GM23248 (cell line): ENCODE measurements around the gene CCDC170. TPM values are rescaled to one million over a fixed set of nuclear protein-coding genes. Genes with fewer than 3 reads are reported as not detected.

Experiments used
- DNase-seq: peaks from one replicate; pipeline ENCODE4 v3.0.0-alpha.2; 2015
- H2AFZ ChIP-seq: fragments of 200-600 bp; sonication (generic); 2 replicates; pipeline ENCODE4 v1.6.1; 2016; ENCODE audit warnings: antibody characterized with exemption
- H3F3A ChIP-seq: fragments of 200-600 bp; sonication (generic); 2 replicates; pipeline ENCODE4 v1.6.1; 2016; ENCODE audit warnings: mild to moderate bottlenecking, antibody characterized with exemption, mixed run types; ENCODE audit not compliant: insufficient read depth
- H3K27ac ChIP-seq: fragments of 200-600 bp; sonication (generic); 2 replicates; pipeline ENCODE4 v1.5.1; 2016; ENCODE audit warnings: mild to moderate bottlenecking
- H3K27me3 ChIP-seq: fragments of 200-600 bp; sonication (generic); replicated peaks from 2 replicates; pipeline ENCODE4 v1.6.1; 2016; ENCODE audit warnings: mild to moderate bottlenecking; ENCODE audit not compliant: insufficient read depth
- H3K36me3 ChIP-seq: fragments of 200-600 bp; sonication (generic); 2 replicates; pipeline ENCODE4 v1.6.1; 2016; ENCODE audit warnings: low read depth, mild to moderate bottlenecking
- H3K4me1 ChIP-seq: fragments of 200-600 bp; sonication (generic); 2 replicates; pipeline ENCODE4 v1.6.1; 2016; ENCODE audit warnings: mild to moderate bottlenecking; ENCODE audit not compliant: insufficient read depth
- H3K4me2 ChIP-seq: fragments of 200-600 bp; sonication (generic); one replicate; pipeline ENCODE4 v1.6.1; 2016; ENCODE audit warnings: mild to moderate bottlenecking; ENCODE audit not compliant: unreplicated experiment
- H3K4me3 ChIP-seq: fragments of 200-600 bp; sonication (generic); 2 replicates; pipeline ENCODE4 v1.5.1; 2016; ENCODE audit warnings: mild to moderate bottlenecking
- H3K79me2 ChIP-seq: fragments of 200-600 bp; sonication (generic); 2 replicates; pipeline ENCODE4 v1.6.1; 2016; ENCODE audit warnings: mild to moderate bottlenecking; ENCODE audit not compliant: insufficient read depth
- H3K9ac ChIP-seq: fragments of 200-600 bp; sonication (generic); 2 replicates; pipeline ENCODE4 v1.6.1; 2016; ENCODE audit warnings: mild to moderate bottlenecking
- H3K9me2 ChIP-seq: fragments of 200-600 bp; sonication (generic); 2 replicates; pipeline ENCODE4 v1.6.1; 2016; ENCODE audit warnings: mixed run types, mild to moderate bottlenecking, moderate library complexity; ENCODE audit not compliant: insufficient read depth
- H3K9me3 ChIP-seq: fragments of 200-600 bp; sonication (generic); one replicate; pipeline ENCODE4 v1.6.1; 2017; ENCODE audit warnings: low read depth
- H4K20me1 ChIP-seq: fragments of 200-600 bp; sonication (generic); 2 replicates; pipeline ENCODE4 v1.6.0; 2016; ENCODE audit not compliant: insufficient read depth
- EZH2 ChIP-seq: fragments of 200-600 bp; sonication (generic); IDR thresholded peaks from 2 replicates; pipeline ENCODE4 v1.6.1; 2018; ENCODE audit warnings: antibody characterized with exemption, mild to moderate bottlenecking; ENCODE audit not compliant: insufficient read depth, poor library complexity, severe bottlenecking
- EZH2phosphoT487 ChIP-seq: fragments of 200-600 bp; sonication (generic); IDR thresholded peaks from 2 replicates; pipeline ENCODE4 v1.6.1; 2018; ENCODE audit warnings: antibody characterized with exemption, moderate library complexity, mild to moderate bottlenecking, low read depth; ENCODE audit not compliant: insufficient read depth
- WGBS, 2 experiments: methylation state at CpG; one replicate each; pipeline ENCODE4 v1.1.6; 2015 to 2017; ENCODE audit warnings: low lambda C conversion rate in 2 of 2, low coverage in 1 of 2; ENCODE audit errors: missing lambda C conversion rate in 2 of 2; 5-methylcytosine and 5-hydroxymethylcytosine counted together
- in situ Hi-C: fragments of 300-500 bp; cut with MboI; formaldehyde crosslinking; loops from 2 replicates; pipeline ENCODE4 v1.15.0; 2020
- polyA plus RNA-seq: library from polyadenylated mRNA; unstranded; fragments of >200 nt; fragmentation: Nextera tagmentation; extraction: Ambion mirVana; gene quantifications from 2 replicates; pipeline ENCODE4 v1.2.1, GENCODE V29; 2016
- total RNA-seq: library from RNA; depleted of rRNA; stranded (reverse); fragments of >200 nt; shearing (Covaris generic); gene quantifications from 2 replicates; pipeline ENCODE4 v1.2.3, GENCODE V29; 2014

Gene CCDC170
- total and polyA plus RNA-seq, 2 experiments from 2014 or later, result 0.11 to 0.49 TPM

DNA sequence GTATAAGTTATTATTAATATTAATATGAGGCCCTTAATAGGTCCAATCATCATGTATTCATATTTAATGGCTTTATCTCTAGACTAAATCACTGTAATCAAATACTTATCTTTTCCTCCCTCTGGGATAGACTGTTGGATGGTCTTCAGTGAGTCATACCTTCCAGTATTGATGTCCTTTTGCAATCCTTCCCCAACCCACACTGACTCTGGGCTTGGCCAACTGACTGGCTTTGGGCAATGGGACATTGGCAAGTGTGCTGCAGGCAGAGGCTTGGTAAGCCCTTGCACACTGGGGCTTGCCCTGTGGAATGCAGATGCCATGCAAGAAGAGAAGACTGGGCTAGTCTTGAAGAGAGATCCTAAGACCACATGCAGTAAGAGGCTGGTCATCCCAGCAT is 136.6 kb downstream of the CCDC170 start:
- no peaks in the 10 kb centered on the region for H3K36me3 ChIP-seq
- TF ChIP-seq EZH2phosphoT487 (no peak), EZH2 (no peak)
- no peak for DNase-seq
- no peak overlapping the region for H3K4me3 ChIP-seq
- H2AFZ ChIP-seq, result no peak overlapping the region
- no peaks in the 10 kb centered on the region for H4K20me1 ChIP-seq
- no peaks in the 10 kb centered on the region for H3K4me1 ChIP-seq
- H3K79me2 ChIP-seq, result no peaks in the 10 kb centered on the region
- in situ Hi-C loops, result no loop called here
- no peaks in the 10 kb centered on the region for H3F3A ChIP-seq
- no peak overlapping the region for H3K4me2 ChIP-seq
- no peaks in the 10 kb centered on the region for H3K9me3 ChIP-seq
- H3K9ac ChIP-seq, result no peak overlapping the region
- H3K27ac ChIP-seq, result no peak overlapping the region
- H3K9me2 ChIP-seq, result no peaks in the 10 kb centered on the region
- H3K27me3 ChIP-seq, result no peaks in the 10 kb centered on the region

DNA sequence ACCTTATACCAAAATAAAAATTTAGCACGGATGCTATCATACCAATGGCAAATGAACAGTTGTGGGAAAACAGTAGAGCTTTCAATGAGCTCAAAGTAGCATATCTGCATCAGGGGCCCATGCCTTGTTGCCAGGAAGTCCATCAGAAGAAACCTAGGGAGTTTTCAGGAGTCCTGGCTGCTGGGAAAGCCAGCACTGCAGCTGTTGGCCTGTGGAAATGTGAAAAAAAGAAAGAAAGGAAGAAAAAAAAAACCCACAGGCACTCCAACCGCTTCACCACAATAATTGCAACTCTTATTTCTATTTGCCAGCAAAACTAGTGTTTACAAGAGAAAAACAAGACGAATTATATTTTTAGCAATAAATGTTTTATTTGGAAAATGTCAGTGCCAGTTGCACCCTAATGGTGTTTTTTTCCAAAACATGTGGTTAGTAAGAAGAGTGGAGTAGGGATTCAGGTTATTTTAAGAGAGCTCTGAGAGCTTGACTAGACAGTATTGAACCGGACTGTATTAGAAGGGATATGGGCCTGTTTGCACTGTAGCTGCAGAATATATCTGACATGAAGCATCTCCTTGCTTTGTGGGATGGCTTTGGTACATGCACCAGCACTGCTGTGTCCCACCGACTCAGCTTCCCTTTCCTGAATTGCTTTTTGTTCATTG is 137.3 kb downstream of the CCDC170 start:
- TF ChIP-seq EZH2 (no peak), EZH2phosphoT487 (no peak)
- Histone ChIP-seq H2AFZ (no peak overlapping the region), H3K9me2 (no peaks in the 10 kb centered on the region), H3K79me2 (no peaks in the 10 kb centered on the region), H3K27ac (no peak overlapping the region), H3K4me1 (no peaks in the 10 kb centered on the region), H3F3A (no peaks in the 10 kb centered on the region), H3K9me3 (no peaks in the 10 kb centered on the region), H3K4me2 (no peak overlapping the region), H3K9ac (no peak overlapping the region), H3K4me3 (no peak overlapping the region), H3K27me3 (no peaks in the 10 kb centered on the region), H4K20me1 (no peaks in the 10 kb centered on the region), H3K36me3 (no peaks in the 10 kb centered on the region)
- DNase-seq, result no peak
- 41 to 44% methylated on average over 5 of the region's 5 CpGs for WGBS, 2 experiments
- in situ Hi-C loops, result no loop called here

DNA sequence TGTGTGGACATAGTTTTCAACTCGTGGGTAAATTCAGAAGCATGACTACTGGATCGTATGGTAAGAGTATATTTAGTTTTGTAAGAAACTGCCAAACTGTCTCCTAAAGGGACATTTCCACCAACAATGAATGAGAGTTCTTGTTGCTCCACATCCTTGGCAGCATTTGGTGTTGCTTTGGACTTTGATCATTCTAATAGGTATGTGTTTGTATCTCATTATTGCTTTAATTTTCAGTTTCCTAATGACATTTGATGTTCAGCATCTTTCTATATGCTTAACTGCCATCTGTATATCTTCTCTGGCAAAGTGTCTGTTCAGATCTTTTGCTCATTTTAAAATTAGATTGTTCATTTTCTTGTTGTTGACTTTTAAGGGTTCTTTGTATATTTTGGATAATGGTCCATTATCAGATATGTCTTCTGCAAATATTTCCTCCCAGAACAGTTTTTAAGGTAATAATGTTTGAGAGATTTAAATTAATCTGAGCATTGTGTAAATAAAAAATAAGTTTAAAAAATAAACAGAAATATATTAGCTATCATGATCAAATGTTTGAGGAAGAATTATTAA is 138.7 kb downstream of the CCDC170 start:
- no peak overlapping the region for H3K27ac ChIP-seq
- H2AFZ ChIP-seq, result no peak overlapping the region
- no peak overlapping the region for H3K9ac ChIP-seq
- no peaks in the 10 kb centered on the region for H3K9me2 ChIP-seq
- H4K20me1 ChIP-seq, result no peaks in the 10 kb centered on the region
- H3K4me2 ChIP-seq, result no peak overlapping the region
- H3K4me3 ChIP-seq, result no peak overlapping the region
- H3K4me1 ChIP-seq, result no peaks in the 10 kb centered on the region
- H3K36me3 ChIP-seq, result no peaks in the 10 kb centered on the region
- no peaks in the 10 kb centered on the region for H3F3A ChIP-seq
- H3K9me3 ChIP-seq, result no peaks in the 10 kb centered on the region
- 41 to 50% methylated on average over 2 of the region's 2 CpGs for WGBS, 2 experiments
- in situ Hi-C loops, result no loop called here
- no peaks in the 10 kb centered on the region for H3K27me3 ChIP-seq
- no peaks in the 10 kb centered on the region for H3K79me2 ChIP-seq
- TF ChIP-seq EZH2 (no peak), EZH2phosphoT487 (no peak)
- no peak for DNase-seq

DNA sequence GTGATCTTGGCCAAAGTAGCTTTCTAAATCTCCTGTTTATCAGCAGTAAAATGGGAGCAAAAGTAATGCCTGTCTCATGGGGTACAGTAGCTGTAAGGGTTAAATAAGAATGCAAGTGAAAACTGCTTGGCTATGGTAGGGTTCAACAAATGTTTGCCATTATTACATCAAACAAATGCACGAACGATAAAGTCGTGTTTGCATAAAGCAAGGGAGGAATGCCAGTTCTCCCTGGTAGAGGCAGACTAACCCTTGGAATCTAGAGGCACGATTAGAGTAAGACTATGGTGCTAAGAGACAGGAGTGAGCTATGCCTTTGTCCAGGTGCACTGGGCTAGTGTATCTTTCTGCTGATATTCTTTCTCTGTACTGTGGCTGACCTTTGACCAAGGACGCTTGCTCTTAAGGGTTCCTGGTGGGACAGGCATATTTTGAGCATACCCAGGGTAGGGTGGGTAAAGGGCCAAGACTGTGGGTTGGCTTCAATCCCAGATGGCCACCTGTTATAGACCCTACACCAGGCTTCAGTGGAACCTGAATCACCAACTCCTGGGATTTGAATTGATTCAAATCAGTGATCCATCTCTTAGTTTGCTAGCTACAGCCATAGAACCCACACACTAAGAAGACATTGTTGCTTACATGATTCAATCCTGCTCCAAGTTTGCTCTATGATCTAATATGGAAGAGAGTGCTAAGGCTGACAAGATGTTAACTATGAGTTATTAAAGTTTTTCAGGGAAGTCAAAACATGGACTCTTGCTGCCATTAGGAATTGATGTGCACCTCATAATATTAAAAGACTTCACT is 139.9 kb downstream of the CCDC170 start:
- TF ChIP-seq EZH2phosphoT487 (no peak), EZH2 (no peak)
- no peak overlapping the region for H3K9ac ChIP-seq
- no peaks in the 10 kb centered on the region for H3K36me3 ChIP-seq
- no peaks in the 10 kb centered on the region for H3K27me3 ChIP-seq
- H2AFZ ChIP-seq, result no peak overlapping the region
- H3K9me2 ChIP-seq, result no peaks in the 10 kb centered on the region
- H3K79me2 ChIP-seq, result no peaks in the 10 kb centered on the region
- H4K20me1 ChIP-seq, result no peaks in the 10 kb centered on the region
- H3K4me2 ChIP-seq, result no peak overlapping the region
- WGBS, 2 experiments, result 66 to 69% methylated on average over 5 of the region's 5 CpGs
- DNase-seq, result no peak
- no peak overlapping the region for H3K27ac ChIP-seq
- no peaks in the 10 kb centered on the region for H3F3A ChIP-seq
- in situ Hi-C loops, result no loop called here
- no peaks in the 10 kb centered on the region for H3K4me1 ChIP-seq
- H3K4me3 ChIP-seq, result no peak overlapping the region
- H3K9me3 ChIP-seq, result no peaks in the 10 kb centered on the region
